Measurements from ENCODE around the gene KRTAP5-9.
"Not testable (repeated sequence)": the region's sequence is repeated elsewhere in the genome, so short reads cannot be mapped to it uniquely, and the experiment has no call there.

KRTAP5-9 gene

GRCh38 chr11:71588314-71588713, 40.1 kb downstream of the KRTAP5-9 start:
- not testable (repeated sequence) for DNase-seq

GRCh38 chr11:71588822-71589545, 40.8 kb downstream of the KRTAP5-9 start:
- not testable (repeated sequence) for DNase-seq

- DNase-seq: not testable (repeated sequence)
Measured at GRCh38 chr11:71589546-71589920, 41.3 kb downstream of the KRTAP5-9 start.
